Measurements from ENCODE around the gene MUC5B. TPM values are rescaled to one million over a fixed set of nuclear protein-coding genes. Genes with fewer than 3 reads are reported as not detected.
"Not testable (repeated sequence)": the region's sequence is repeated elsewhere in the genome, so short reads cannot be mapped to it uniquely, and the experiment has no call there.

The MUC5B gene
- total and polyA plus RNA-seq, 2 donors (not counting 3 experiments of a cell fraction or from before 2014, with no cell fraction given), result not detected

- DNase-seq (ENCODE audit: low read depth, low spot score); POLR2A ChIA-PET; H4K20me1 ChIP-seq (replicated peaks; ENCODE audit: control insufficient read depth, extremely low read depth, insufficient read depth, low read length); H3K27ac ChIP-seq (ENCODE audit: insufficient read depth, low read depth, low read length); H3K9me3 ChIP-seq (replicated peaks; ENCODE audit: control insufficient read depth, insufficient read depth, low read length); H3K9ac ChIP-seq (replicated peaks; ENCODE audit: extremely low read depth, insufficient read depth, low read length); H3K4me2 ChIP-seq (ENCODE audit: insufficient read depth, low read length); H3K9me1 ChIP-seq (replicated peaks; ENCODE audit: control insufficient read depth, extremely low read depth, insufficient read depth, low read length); H3K4me1 ChIP-seq (ENCODE audit: control insufficient read depth, extremely low read depth, insufficient read depth, low read length); H3K79me2 ChIP-seq (ENCODE audit: control insufficient read depth, insufficient read depth, low read length); BruUV-seq (replicated peaks); CTCF ChIA-PET; intact Hi-C loops (cut with micrococcal nuclease); dilution Hi-C loops (cut with MboI; ENCODE audit: extremely low pct_ligation_motif_present, low sequenced_read_pairs); H3K27me3 ChIP-seq (ENCODE audit: control insufficient read depth in 2 of 2, insufficient read depth in 2 of 2, low read length in 2 of 2); H3K36me3 ChIP-seq (ENCODE audit: control insufficient read depth in 2 of 2, extremely low read depth in 1 of 2, insufficient read depth in 2 of 2, low read length in 2 of 2); H3K4me3 ChIP-seq (replicated peaks in 1 of 3; ENCODE audit: insufficient read depth in 1 of 3, low read depth in 1 of 3, low read length in 3 of 3); FAIRE-seq; H2AFZ ChIP-seq (ENCODE audit: low read depth, low read length): not testable (repeated sequence)
These were observed 21.7 kb downstream of the MUC5B start for GRCh38 chr11:1244557-1244956.

GRCh38 chr11:1245717-1246116, 22.9 kb downstream of the MUC5B start:
- H3K4me2 ChIP-seq (ENCODE audit: insufficient read depth, low read length); intact Hi-C loops (cut with micrococcal nuclease); H3K9me1 ChIP-seq (replicated peaks; ENCODE audit: control insufficient read depth, extremely low read depth, insufficient read depth, low read length); H4K20me1 ChIP-seq (replicated peaks; ENCODE audit: control insufficient read depth, extremely low read depth, insufficient read depth, low read length); H3K27ac ChIP-seq (ENCODE audit: insufficient read depth, low read depth, low read length); dilution Hi-C loops (cut with MboI; ENCODE audit: extremely low pct_ligation_motif_present, low sequenced_read_pairs); H3K9me3 ChIP-seq (replicated peaks; ENCODE audit: control insufficient read depth, insufficient read depth, low read length); H3K36me3 ChIP-seq (ENCODE audit: control insufficient read depth in 2 of 2, extremely low read depth in 1 of 2, insufficient read depth in 2 of 2, low read length in 2 of 2); H3K9ac ChIP-seq (replicated peaks; ENCODE audit: extremely low read depth, insufficient read depth, low read length); CTCF ChIA-PET; POLR2A ChIA-PET; BruUV-seq (replicated peaks); H2AFZ ChIP-seq (ENCODE audit: low read depth, low read length); H3K4me3 ChIP-seq (replicated peaks in 1 of 3; ENCODE audit: insufficient read depth in 1 of 3, low read depth in 1 of 3, low read length in 3 of 3); DNase-seq (ENCODE audit: low read depth, low spot score); H3K4me1 ChIP-seq (ENCODE audit: control insufficient read depth, extremely low read depth, insufficient read depth, low read length); H3K79me2 ChIP-seq (ENCODE audit: control insufficient read depth, insufficient read depth, low read length); H3K27me3 ChIP-seq (ENCODE audit: control insufficient read depth in 2 of 2, insufficient read depth in 2 of 2, low read length in 2 of 2); FAIRE-seq: not testable (repeated sequence)

GRCh38 chr11:1246301-1246700, 23.4 kb downstream of the MUC5B start:
- DNase-seq (ENCODE audit: low read depth, low spot score); BruUV-seq (replicated peaks); H3K79me2 ChIP-seq (ENCODE audit: control insufficient read depth, insufficient read depth, low read length); H2AFZ ChIP-seq (ENCODE audit: low read depth, low read length); H3K27ac ChIP-seq (ENCODE audit: insufficient read depth, low read depth, low read length); dilution Hi-C loops (cut with MboI; ENCODE audit: extremely low pct_ligation_motif_present, low sequenced_read_pairs); H3K27me3 ChIP-seq (ENCODE audit: control insufficient read depth in 2 of 2, insufficient read depth in 2 of 2, low read length in 2 of 2); H3K9me3 ChIP-seq (replicated peaks; ENCODE audit: control insufficient read depth, insufficient read depth, low read length); intact Hi-C loops (cut with micrococcal nuclease); H3K4me3 ChIP-seq (replicated peaks in 1 of 3; ENCODE audit: insufficient read depth in 1 of 3, low read depth in 1 of 3, low read length in 3 of 3); H3K36me3 ChIP-seq (ENCODE audit: control insufficient read depth in 2 of 2, extremely low read depth in 1 of 2, insufficient read depth in 2 of 2, low read length in 2 of 2); H3K9me1 ChIP-seq (replicated peaks; ENCODE audit: control insufficient read depth, extremely low read depth, insufficient read depth, low read length); CTCF ChIA-PET; FAIRE-seq; H4K20me1 ChIP-seq (replicated peaks; ENCODE audit: control insufficient read depth, extremely low read depth, insufficient read depth, low read length); H3K4me2 ChIP-seq (ENCODE audit: insufficient read depth, low read length); H3K4me1 ChIP-seq (ENCODE audit: control insufficient read depth, extremely low read depth, insufficient read depth, low read length); POLR2A ChIA-PET; H3K9ac ChIP-seq (replicated peaks; ENCODE audit: extremely low read depth, insufficient read depth, low read length): not testable (repeated sequence)

GRCh38 chr11:1247026-1247425, 24.2 kb downstream of the MUC5B start:
- H3K4me1 ChIP-seq (ENCODE audit: control insufficient read depth, extremely low read depth, insufficient read depth, low read length); BruUV-seq (replicated peaks); H3K9ac ChIP-seq (replicated peaks; ENCODE audit: extremely low read depth, insufficient read depth, low read length); H3K36me3 ChIP-seq (ENCODE audit: control insufficient read depth in 2 of 2, extremely low read depth in 1 of 2, insufficient read depth in 2 of 2, low read length in 2 of 2); H3K27ac ChIP-seq (ENCODE audit: insufficient read depth, low read depth, low read length); DNase-seq (ENCODE audit: low read depth, low spot score); dilution Hi-C loops (cut with MboI; ENCODE audit: extremely low pct_ligation_motif_present, low sequenced_read_pairs); H3K4me3 ChIP-seq (replicated peaks in 1 of 3; ENCODE audit: insufficient read depth in 1 of 3, low read depth in 1 of 3, low read length in 3 of 3); H3K4me2 ChIP-seq (ENCODE audit: insufficient read depth, low read length); H3K27me3 ChIP-seq (ENCODE audit: control insufficient read depth in 2 of 2, insufficient read depth in 2 of 2, low read length in 2 of 2); H2AFZ ChIP-seq (ENCODE audit: low read depth, low read length); H3K9me1 ChIP-seq (replicated peaks; ENCODE audit: control insufficient read depth, extremely low read depth, insufficient read depth, low read length); POLR2A ChIA-PET; FAIRE-seq; H3K9me3 ChIP-seq (replicated peaks; ENCODE audit: control insufficient read depth, insufficient read depth, low read length); H3K79me2 ChIP-seq (ENCODE audit: control insufficient read depth, insufficient read depth, low read length); CTCF ChIA-PET; H4K20me1 ChIP-seq (replicated peaks; ENCODE audit: control insufficient read depth, extremely low read depth, insufficient read depth, low read length); intact Hi-C loops (cut with micrococcal nuclease): not testable (repeated sequence)

All from endothelial cell of umbilical vein (primary cell).